GM21367 (cell line): ENCODE measurements around the gene SSTR3.
"Not testable (repeated sequence)": the region's sequence is repeated elsewhere in the genome, so short reads cannot be mapped to it uniquely, and the experiment has no call there.

ENCODE experiments used
- ATAC-seq: cut with Tn5 transposase; IDR thresholded peaks from one replicate; pipeline ENCODE4 v1.9.1; 2021; ENCODE audit not compliant: unreplicated experiment

SSTR3 gene

DNA sequence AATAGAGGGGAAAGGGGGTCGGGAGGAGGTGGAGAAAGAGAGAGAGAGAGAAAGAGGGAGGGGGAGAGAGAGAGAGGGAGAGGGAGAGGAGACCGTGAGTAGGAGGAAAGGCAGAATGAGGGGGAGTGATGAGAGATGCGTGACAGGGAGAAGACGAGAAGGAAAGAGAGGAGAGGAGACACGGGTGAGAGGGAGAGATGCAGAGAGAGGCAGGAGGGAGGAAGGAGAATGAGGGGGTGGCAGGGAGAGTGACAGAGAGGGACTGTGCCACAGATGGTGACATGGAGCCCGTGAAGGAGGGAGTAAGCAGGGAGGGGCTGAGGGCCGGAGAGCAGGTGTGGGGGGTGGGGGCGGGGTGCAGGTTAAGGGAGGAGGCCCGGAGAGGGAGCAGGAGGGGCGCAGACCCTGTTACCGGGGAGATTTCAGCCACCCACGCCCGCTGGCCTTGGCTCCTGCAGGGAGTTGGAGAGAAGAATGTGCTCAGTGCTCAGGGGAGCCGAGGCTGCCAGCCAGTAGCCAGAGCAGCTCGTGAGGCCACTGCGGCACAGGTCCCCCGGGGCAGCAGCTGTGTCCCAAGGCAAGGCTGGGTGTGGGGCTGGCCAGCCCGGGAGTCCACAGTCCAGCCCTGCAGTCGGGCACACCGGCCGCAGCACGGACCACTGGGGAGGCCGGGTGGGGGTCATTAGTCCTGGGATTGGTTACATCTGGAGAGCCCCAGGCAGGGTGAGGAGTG lies at the start of gene SSTR3:
Gene SSTR3 (minus strand): TSS at position 304 of the 733 bp plus-strand sequence. CDS start 4,674 bp downstream, outside the sequence.
- ATAC-seq: no peak

DNA sequence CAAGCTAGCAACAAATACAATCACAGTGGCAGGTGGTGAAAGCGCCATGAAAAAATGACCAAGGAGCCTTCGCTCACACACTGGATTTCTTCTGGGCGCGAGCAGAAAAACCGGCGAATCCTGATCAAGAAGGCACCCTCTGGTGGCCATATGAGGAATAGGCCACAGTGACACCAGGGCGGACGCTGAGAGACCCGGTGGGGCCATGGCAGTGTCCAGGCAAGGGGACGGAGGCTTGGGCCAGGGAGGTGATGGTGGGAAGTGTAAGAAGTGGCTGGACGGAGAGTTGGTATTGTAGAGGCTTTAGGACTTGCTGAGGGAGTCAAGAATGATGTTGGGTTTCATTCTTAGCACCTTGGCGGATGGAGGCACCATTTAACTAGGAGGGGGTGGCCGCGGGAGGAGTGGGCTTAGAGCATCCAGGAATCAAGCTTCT lies 48.6 kb upstream of the SSTR3 start:
- no peak for ATAC-seq

DNA sequence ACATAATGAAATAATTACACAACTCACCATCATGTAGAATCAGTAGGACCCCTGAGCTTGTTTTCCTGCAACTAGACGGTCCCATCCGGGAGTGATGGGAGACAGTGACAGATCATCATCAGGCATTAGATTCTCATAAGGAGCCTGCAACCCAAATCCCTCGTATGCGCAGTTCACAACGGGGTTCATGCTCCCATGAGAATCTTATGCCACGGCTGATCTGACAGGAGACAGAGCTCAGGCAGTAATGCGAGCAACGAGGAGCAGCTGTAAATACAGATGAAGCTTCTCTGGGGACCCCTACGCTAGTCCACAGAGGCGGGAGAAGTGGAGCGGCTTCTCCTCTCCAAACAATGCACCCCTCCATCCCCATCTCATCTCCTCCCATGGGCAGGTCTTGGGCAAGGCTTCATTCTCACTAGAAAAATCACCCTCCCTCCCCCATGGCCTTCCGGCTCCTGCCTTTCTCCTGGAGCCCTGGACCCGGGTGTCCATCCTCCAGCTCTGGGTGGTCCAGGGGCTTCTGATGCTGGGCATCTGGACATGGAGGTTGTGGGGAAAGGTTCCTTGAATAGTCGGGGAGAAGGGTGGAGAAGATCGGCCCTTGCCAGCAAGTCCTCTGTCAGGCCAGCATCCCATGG lies 48.0 kb upstream of the SSTR3 start:
- ATAC-seq: no peak

DNA sequence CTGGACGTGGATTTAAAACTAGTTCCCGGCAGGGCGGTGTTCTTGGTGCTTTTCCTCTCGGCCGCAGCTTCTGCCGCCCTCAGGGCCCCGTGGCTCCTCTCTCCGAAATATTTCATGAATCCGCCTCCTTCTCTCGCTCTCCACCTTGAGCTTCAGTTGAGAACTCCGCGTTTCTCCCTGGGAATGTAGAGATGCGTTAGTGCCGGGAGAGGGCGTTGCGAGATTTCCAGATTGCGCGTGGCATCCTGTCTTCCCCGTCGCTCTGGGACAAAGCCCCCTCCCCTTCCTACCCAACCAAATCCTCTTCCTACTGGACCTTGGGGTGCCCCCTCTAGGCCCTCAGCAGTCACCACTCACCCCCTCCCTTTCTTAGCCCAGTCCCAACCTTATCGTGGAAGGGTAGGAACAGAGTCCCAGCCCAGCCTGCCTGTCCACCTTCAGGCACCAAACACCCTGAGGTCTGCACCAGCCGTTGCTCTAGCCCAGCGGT lies 47.3 kb upstream of the SSTR3 start:
- ATAC-seq: no peak

DNA sequence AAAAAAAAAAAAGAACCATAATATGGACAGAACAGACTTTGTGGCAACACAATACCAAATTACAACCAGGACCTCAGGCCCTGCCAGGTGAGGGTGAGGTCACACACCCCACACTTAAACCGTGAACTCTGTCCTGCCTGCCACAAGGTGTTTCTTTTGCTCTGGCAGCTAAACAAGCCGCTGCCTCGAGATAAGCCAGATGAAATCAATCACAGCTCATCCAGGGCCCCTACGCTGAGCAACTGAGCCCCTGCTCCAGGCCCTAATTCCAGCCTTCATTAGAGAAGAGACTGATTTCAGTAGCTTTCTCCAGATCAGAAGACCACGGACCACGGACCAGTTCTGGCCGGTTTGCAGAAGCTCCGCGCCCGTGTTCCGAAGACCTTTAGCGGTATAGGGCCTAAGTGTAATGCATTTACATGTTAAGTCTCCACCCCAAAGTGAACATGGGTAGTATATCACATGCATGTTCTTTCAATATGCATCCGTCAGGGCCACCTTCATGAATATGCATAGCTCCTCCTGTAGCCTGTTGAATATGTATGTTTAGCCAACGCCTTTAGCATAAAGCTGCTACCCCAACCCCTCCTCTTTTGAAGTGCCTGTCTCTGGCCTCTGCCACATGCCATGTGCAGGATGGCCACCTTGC lies 46.6 kb upstream of the SSTR3 start:
- ATAC-seq: no peak

DNA sequence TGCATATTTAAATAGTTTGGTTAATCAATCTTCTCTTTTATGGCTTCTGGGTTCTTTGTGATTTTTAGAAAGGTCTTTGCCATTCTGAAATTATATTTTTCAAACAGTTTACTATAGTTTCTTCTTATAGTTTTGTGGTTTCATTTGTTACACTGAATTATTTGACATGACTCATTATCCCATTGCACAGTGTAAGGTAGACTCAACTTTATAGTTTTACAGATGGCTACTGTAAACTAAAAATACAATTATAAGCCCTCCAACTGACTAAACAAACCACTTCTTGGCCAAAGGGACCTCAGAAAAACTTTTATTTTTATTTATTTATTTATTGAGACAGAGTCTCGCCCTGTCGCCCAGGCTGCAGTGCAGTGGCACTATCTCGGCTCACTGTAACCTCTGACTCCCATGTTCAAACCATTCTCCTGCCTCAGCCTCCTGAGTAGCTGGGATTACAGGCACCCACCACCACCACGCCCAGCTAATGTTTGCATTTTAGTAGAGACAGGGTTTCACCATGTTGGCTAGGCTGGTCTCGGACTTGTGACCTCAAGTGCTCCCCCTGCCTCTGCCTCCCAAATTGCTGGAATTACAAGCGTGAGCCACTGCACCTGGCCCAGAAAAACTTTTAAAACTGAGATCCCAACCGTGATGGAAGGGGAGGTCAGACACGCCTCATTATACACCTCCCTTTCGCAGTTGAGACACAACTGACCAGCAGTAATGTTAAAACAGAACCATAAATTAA lies 45.9 kb upstream of the SSTR3 start:
- ATAC-seq: no peak

DNA sequence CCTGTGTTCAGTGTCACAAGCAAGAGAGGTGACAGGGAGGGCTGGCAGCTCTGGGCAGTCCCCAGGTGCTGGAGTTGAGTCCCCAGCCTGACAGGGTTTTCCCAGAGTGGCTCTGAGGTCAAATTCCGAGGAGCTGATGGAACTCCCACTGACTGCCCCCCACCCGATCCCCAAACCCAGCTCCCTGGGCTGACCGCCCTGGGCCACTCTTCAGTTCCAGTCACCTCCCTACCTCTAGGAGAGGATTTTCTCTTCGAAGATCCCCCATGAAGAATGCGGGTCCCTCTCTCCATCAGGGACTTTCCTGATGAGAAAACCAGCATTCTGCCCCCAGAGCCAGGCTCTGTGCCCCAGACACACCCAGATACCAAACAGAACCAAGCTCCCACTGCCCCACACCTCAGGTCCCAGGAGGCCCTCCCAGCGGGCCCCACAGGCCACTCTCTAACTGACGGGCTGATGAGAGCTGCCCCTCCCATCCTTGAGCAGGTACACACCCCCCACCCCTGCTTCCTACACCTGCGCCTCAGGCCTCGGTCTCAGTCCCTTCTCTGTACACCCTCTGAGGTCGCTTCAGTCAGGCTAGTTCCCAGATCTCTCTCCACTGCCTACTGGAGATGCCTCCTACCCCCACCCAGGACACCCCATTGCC lies 43.9 kb upstream of the SSTR3 start:
- ATAC-seq: no peak

DNA sequence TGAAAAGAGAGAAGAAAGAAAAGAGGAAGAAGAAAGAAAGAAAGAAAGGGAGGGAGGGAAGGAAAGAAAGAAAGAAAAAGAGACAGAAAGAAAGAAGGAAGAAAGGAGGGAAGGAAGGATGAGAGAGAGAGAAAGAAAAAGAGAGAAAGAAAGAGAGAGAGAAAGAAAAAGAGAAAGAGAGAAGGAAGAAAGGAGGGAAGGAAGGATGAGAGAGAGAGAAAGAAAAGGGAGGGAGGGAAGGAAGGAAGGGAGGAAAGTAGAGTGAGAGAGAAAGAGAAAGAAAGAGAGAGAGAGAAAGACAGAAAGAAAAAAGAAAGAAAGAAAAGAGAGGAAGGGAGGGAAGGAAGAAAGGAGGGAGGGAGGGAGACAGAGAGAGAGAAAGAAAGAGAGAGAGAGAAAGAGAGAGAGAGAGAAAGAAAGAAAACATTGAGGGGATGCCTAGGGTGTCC lies 43.3 kb upstream of the SSTR3 start:
- ATAC-seq: no peak

DNA sequence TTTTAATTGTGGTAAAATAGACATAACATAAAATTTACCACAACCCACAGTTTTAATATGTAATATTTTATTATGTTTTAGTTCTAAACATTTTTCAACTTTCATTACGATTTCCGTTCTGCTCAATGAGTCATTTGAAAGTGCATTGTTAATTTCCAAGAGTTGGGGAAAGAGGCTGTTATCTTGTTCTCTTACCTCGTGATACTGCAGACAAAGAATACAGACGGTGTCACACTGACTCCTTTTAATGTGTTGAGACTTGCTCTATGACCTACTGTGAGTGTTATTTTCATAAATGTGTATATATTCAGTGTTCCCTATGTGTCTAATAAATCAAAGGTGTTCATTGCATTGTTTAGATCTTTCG lies 42.6 kb upstream of the SSTR3 start:
- no peak for ATAC-seq

DNA sequence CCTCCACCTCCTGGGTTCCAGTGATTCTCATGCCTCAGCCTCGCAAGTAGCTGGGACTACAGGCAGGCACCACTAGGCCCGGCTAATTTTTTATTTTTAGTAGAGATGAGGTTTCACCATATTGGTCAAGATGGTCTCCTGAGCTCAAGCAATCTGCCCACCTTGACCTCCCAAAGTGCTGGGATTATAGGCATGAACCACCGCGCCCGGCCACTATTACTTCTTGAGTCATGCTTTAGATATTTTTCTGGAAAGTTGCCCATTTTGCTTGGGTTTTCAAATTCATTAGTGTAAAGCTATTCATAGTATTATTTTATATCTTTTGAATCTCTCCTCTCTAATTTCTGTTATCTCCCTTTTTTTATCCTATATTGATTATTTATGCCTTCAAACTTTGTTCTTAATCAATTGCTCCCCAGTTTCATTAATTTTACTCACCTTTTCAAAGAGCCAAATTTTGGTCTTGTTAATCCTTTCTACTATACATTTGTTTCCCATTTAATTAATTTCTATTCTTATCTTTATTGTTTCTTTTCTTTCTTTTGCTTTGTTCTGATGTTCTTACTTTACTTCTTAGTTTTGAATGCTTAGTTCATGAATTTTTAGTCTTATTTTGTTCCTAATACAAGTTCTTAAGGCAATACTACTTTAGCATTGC lies 42.1 kb upstream of the SSTR3 start:
- no peak for ATAC-seq

DNA sequence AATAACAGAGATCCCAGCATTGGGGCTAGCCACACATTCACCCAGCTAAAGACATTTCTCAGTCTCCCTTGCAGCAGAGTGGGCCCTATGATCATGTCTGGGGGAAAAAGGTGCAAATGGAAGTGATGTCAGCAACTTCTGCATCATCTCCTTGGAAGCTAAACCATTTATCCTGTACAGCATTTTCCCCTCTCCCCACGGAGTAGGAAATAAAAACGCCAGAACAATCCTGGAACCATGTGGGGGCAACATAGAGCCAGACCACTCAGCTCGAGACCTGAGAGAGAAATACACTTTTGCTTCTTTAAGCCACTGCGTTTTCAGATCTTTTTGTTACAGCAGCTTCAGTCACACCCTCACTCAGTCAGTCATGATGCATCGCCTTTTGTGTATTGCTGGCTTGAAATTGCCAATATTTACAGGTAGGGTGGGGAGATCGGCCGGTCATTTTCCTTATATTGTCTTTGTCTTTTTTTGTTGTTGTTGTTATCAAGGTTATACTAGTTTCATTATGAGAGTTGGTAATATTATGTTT lies 40.9 kb upstream of the SSTR3 start:
- ATAC-seq: no peak

DNA sequence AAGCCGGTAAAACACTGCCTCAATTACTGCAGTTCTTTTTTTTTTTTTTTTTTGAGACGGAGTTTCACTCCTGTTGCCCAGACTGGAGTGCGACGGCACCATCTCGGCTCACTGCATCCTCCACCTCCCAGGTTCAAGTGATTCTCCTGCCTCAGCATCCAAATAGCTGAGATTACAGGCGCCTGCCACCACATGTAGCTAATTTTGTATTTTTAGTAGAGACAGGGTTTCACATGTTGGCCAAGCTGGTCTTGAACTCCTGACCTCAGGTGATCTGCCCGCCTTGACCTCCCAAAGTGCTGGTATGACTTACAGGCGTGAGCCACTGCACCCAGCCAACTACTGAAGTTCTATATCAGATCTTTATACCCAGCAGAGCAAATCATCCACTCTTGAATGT lies 39.6 kb upstream of the SSTR3 start:
- ATAC-seq: not testable (repeated sequence)

DNA sequence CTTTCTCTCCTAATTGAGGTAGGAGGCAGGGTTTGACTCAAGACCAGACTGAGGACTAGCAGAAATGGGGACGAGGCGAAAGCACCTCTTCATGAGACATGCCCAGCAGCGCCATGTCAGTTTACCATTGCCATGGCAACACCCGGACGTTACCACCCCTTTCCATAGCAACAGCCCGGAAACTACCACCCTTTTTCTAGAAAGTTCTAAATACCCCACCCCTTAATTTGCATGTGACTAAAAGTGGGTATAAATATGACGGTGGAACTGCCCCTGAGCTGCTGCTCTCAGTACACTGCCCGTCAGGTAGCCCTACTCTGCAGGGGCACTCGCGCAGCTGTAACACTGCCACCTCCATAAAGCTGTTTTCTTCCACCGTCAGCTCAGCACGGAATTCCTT lies 37.7 kb upstream of the SSTR3 start:
- ATAC-seq: no peak

DNA sequence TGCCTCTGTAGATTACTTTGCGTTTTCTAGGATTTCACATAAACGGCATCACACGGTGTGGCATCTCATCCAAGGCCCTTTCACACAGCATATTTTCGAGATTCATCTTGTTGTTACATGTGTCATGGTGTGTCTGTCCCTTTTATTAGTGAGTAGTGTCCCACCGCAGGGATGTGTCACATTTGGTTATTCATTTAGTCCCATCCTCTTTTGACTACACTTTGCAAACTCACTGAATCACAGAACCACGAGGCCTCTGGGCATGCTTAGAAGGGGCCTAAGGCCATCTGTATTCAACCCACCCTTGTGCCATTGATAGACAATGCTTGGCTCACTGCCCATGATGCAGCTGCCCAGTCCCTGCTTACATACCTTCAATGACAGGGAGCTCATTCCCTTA lies 36.0 kb upstream of the SSTR3 start:
- ATAC-seq: no peak

DNA sequence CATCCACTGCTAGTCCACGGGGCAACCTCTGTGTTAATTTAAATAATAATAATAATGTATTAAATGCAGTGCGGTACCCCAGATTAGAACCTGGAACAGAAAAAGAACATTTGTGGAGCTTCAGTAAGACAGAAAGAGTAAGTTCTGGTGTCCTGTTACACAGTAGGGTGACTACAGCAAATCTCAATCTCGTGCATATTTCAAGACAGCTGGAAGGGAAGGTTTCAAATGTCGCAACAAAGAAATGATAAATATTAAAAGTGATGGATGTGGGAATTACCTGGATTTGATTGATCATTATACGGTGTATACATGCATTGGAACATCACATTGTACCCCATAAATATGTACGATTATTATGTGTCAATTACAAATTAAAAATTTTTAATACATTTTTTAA lies 33.5 kb upstream of the SSTR3 start:
- ATAC-seq: no peak

DNA sequence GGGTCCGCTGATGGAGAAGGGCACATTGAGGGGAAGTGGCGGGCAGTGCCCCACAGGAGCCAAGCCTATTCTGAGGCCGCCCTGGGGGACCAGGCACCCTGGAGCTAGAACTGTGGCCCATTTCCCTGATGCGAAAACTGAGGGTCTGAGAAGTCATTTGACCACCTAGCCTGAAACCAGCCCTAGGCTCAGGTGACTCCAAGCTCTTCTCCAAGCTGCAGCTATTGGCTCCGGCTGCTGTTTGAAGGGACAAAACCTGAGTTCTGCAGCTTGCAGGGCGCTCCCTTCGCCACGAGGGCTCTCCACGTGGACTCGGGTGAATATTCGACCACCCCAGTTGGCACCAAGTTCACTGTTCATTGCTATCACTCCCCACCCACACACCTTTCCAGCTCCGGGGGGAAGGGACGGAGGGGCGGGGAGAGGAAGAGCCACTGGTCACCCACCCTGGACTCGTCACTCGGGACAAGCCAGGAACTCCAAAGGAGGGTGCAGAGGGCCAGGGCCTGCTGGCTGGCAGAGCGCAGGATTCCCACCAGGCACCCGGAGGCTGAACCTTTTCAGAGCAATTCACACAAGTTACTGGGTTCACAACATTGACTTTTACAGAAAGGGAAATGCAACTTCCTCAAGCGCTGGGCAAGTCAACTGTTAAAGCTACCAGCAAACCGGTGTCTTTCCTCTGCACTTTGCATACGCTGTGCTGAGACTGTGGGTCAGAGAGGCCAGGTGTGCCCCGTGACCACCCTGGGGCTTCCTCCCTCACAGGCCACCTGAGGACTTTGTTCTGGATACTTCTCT lies 32.8 kb upstream of the SSTR3 start:
- peak; percentile 34 for ATAC-seq

DNA sequence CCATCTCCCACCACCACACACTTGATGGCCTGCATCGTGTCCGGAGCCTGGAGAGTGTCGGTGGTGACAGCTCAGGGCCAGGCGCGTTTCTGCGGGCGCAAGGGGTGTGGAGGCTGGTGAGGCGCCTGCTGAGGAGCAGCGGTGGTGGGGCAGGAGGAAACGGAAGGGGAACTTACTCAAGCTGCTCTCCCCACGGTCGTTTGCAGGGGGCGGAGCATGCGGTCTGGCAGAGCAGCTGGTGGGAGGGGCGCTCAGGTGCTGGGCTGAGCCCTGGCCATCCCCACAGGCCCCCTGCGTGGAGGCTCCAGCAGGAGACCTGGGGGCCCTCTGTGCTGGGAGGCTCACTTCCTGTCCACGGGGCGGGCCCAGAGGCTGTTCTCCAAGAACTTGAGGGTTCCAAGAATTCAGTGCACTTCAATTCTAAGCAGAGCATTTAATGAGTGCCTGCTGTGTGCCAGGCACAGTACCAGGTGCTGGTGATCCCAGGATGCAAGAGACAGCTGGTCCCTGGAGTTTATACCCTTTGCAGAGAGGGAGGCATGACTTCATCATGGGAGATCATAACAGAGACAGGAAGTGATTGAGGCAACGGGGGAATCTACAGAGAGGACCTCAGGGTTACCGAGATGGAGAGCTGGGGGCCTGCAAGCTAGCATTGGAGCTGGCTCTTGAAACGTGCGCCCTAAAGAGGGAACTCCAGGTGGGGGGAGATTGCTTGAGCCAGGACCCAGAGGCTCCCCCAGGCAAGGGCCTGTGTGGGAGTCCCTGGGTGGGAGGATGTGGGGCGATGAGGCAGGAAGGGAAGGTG lies 32.0 kb upstream of the SSTR3 start, which contains the start of gene RAC2:
Gene RAC2 (minus strand): TSS at position 156 of the 808 bp plus-strand sequence. CDS start 121 bp downstream, at position 35.
- peak; percentile 26 for ATAC-seq

DNA sequence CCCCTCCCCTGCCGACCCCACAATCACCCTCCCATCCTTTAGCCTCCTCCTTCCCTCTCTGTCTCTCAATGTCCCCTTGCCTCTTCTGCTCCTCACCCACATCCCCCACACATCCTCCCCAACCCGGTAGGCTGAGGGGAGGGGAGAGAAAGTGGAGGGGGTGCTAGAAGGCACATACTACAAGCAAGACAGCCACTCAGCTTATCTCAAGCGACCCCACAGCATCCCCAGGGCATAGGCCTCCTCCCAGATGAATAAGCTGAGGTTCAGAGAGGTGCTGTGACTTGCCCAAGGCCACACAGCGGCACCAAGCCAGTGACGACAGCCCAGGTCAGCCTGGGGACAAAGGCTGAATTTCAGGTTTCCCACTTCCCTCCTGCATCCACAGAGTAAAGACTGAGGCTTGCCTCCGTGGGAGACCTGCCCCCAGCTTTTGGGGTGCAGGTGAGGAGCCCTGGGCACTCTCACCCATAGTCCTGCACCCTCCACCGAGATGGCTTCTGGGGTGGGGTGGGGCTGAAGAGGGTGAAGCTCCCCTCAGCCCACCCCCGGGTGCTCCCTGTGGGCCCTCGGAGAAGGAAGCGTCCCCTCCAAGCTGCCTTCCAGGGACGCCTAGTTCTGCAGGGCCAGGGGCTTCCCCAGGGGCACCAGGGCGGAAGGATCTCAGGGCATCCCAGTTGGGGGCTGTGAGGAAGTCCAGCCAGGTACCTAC lies 31.3 kb upstream of the SSTR3 start:
- no peak for ATAC-seq
